SIG-M5 treated with dmso at 0.1 percent for 504 hours (cell line): Measurements from ENCODE around the gene PWWP2B.

Experiments
- DNase-seq: peaks from one replicate; lab custom pipeline; 2025; ENCODE audit not compliant: unreplicated experiment; lab: John Stamatoyannopoulos, UW

Gene PWWP2B

DNA sequence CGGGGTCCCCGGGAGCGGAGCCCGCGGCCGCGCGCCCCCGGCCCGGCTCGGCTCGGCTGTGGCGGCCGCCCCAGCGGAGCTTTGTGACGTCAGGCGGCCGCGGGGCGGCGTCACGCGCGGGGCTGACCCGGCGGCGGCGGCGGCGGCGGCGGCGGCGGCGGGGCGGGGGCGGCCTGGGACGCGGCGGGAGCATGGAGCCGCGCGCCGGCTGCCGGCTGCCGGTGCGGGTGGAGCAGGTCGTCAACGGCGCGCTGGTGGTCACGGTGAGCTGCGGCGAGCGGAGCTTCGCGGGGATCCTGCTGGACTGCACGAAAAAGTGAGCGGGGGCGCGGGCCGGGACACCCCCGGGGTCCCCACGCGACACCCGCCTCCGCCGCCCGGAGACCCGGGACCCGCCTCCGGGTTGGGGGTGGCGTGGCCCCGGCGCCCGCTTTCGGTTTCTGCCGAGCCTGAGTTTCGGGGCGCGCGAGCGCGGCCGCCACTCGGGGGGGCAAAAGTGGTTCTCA is at the start of gene PWWP2B:
Gene PWWP2B, plus strand, starts transcription at position 165 of the 506 bp plus-strand sequence. Its CDS starts 27 bp downstream, at position 192.
- no peak for DNase-seq

DNA sequence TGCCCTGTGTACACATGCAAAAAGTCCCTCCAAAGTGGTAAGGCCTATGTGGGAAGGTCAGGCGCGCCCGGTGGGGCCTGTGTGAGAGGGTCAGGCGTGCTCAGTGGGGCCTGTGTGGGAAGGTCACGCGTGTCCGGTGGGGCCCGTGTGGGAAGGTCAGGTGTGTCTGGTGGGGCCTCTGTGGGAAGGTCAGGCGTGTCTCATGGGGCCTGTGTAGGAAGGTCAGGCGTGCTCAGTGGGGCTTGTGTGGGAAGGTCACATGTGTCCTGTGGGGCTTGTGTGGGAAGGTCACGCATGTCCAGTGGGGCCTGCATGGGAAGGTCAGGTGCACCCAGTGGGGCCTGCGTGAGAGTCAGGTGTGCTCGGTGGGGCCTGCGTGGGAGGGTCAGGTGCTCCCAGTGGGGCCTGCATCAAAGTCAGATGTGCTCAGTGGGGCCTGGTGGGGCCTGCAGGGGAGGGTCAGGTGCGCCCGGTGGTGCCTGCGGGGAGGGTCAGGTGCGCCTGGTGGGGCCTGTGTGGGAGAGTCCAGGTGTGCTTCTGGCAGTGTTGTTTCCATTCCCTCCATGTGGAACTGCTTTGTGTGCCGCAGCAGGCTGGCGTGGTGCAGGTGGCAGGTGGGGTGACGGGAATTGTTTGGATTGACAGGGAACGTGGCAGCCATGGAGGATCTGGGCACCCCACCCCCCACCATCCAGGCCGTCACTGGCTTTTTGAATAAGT is 49.6 kb upstream of the PWWP2B start:
- DNase-seq = no peak

DNA sequence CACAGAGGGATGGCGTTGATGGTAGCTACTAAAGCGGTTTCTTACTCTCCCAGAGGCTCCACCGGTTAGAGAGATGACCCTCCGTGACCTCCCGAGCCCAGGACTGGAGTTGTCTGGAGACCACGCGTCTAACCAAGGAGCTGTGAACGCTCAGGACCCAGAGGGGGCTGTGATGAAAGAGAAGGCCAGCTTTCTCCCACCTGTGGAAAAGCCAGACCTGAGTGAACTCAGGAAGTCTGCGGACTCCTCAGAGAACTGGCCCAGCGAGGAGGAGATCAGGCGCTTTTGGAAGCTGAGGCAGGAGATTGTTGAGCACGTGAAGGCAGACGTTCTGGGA is 49.1 kb upstream of the PWWP2B start:
- DNase-seq = no peak

DNA sequence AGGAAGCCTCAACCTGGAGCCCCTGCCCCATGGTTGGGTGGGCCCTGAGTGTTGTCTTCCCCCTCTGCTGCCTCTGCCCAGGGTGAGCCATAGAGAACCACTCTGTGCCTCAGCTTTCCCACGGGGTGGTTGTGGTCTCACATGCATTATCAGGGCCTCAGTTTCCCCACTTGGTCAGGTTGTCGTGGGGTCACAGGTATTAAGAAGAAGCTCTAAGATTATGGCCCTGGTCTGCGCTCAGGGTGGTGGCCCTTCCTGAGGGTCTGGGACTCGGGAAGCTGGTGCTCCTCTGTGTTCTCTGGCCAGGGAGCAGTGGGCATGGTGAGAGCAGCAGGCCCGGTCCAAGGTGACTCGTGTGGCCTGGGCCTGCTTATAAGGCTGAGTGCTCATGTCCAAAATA is 47.2 kb upstream of the PWWP2B start:
- no peak for DNase-seq

DNA sequence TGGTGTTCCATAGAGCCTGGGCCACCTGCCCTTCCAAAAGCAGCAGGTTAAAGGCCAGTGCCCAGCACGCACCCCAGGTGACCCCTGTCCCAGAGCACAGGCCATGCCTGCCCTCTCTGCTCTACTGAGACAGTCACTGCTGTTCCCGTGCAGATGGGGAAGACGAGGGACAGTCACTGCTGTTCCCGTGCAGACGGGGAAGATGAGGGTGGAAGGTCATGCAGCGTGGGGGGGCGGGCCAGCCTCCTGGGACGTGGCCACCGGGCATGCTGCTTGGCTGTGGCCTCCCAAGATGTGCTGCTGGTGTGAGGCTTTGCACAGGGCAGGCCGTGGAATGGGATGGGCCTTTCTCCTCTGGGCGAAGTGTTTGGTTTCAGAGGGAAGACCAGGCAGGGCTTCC is 46.6 kb upstream of the PWWP2B start:
- DNase-seq = no peak

DNA sequence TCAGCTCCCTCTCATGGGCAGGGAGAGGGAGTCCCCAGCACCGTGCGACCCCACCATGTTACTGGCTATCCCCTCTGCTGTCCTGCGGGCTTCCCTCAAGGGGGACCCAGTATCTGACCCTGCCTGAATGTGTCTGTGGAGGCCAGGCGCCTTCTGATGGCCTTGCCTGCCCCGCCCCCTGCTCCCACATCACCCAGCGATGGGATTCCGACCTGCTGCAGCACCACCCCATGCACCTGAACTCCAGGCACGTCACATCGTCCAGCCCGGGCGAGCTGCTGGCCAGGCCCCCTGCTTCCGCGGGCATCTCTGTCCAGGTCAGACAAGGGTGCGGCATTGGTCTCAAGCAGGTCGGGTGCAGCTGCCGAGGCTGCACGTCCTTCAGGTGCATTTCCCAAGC is 46.1 kb upstream of the PWWP2B start:
- no peak for DNase-seq

DNA sequence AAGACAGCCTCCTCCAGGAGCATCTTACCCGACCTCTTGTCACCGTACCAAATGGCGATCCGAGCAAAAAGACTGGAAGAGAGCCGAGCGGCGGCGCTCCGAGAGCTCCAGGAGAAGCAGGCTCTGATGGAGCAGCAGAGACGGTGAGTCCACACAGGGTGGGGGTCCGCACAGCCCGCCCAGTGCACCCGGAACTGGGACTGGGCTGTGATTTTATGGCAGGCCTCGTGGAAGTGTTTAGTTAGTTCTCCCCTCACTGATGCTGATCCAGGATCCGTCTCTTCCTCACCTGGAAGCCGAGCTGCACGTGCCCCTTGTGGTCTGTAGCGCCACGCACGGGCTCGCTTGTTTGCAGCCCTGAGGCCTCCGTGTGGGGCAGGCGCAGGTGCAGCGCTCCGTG is 45.4 kb upstream of the PWWP2B start:
- DNase-seq = no peak

DNA sequence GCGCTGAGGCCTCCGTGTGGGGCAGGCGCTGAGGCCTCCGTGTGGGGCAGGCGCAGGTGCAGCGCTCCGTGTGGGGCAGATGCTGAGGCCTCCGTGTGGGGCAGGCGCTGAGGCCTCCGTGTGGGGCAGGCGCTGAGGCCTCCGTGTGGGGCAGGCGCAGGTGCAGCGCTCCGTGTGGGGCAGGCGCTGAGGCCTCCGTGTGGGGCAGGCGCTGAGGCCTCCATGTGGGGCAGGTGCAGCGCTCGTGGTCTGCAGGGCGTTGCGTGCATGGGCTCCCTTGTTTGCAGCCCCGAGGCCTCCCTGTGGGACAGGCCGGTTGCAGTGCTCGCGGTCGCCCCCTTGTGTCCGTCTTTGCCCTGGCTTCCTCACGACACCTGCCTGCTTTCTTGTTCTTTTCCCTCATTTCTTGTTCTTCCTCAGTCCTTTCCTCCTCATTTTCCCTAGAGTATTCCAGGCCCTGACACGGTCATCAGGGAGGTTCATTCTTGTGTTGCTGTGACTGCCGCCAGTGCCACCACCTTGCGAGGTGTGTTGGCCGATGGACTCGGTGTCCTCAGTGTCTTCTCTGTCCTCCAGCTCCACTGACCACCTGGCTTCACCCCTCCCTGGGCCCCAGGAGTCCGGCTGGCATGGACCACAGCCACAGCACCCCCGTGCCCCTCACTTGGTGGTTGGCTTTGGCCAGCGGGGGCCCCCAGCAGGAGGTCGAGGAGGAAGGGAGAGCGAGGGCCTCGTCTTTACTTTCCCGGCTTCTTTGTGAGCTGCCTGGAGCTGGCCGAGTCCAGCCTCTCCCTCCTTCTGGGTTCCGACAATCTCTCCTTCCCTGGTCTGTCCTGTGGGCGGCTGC is 44.3 kb upstream of the PWWP2B start:
- DNase-seq = peak; percentile 33

DNA sequence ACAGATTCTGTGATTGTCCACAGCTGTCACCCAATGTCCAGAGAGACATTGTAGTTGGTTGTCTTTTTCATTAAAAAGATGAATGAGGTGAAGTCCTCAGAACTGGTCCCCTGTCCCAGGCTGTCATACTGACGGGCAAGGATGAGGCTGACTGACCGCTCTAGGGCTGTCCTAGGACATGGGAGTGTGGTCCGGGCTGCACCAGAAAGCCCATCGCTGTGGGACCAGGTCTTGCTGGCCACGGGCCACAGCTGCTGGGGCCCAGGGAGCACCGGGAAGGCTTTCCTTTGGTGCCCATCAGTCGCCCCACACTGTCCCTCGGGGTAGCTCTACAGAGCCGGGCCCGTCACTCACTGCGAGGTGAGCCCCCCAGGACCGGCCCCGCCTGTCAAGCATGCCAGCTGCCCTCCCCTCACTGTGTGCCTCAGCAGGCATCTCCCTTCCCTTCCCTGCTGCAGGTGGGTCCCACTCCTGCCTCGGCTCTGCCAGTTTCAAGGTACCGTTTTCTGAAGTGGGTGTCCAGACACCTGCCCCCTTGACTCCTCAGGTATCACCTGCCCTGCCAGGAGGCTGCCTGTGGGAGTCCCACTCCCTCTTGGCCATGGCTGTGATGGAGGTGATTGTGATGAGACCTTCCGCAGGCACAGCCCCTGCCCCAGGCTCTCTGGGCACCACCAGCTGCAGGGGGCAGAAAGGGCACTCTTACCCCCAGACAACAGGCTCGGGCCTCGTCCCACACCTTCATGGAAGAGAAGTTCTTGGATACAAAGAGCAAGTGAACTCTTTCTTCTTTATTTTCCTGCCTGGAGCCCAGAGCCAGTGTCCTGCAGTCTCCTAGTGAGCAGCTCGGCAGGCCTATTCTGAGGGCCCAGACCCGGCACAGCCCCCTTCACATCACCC is 43.3 kb upstream of the PWWP2B start:
- DNase-seq = no peak

DNA sequence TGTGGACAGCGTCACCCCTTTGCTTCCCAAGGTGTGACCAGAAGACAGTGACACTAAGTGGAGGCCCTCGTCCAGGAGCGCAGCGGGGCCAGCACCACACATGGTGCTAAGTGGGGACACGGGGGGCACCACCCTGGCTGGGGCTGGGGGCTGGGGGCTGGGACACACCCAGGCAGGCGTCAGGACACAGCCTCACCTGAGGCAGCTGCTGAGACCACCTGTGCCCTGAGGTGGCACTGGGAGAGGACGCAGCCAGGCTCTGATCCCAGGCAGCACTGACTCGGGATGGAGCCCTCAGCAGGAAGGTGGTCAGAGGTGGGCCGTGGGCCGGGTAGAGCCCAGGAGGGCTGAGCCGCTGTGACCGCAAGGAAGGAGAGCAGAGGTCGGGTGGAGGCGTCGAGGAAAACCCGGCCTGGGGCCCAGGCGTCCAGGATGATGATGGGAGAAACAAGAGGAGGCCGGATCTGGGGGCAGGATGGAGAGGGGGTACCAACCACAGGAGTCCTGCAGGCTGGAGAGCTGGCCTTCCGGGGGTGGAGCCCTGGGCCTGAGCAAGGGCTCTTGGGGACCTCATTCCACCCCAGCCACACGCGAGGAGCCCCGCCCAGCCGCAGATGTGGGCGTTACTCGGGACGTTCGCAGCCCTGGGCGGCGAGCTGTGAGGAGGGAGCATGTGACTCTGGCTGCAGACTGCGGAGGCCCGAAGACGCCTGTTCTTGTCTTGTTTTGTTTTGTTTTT is 42.5 kb upstream of the PWWP2B start:
- no peak for DNase-seq

DNA sequence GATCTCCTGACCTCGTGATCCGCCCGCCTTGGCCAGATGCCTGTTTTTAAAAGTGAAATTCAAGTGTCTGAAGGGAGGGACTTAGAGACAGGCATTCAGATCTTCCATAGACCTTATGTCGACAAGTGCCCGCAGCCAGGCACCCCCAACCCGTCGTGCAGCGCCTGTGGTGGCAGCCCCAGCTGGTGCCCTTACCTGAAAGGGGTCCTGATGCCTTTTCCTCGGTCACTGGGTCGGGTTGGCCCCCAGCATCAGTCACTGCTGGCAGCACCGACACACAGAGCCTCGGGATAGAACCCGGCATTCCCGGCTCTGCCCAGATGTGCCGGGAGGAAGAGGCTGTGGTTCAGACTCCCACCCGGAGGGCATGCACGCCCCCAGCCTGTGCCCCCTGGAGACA is 41.7 kb upstream of the PWWP2B start:
- no peak for DNase-seq

DNA sequence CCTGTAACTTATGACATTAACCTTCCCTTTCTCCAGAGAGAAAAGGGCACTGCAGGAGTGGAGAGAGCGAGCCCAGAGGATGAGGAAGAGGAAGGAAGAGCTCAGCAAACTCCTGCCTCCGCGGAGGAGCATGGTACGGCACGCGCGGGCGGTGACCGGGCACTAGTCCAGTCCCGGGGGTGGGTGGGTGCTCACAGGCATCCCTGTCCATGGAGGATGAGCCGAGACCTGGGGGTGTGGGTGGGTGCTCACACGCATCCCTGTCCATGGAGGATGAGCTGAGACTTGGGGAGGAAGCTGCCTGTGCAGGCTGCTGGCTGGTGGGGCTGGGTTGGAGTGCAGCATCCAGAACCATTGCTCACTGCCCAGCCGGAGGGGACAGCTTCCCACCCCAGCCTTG is 41.2 kb upstream of the PWWP2B start:
- DNase-seq = no peak

DNA sequence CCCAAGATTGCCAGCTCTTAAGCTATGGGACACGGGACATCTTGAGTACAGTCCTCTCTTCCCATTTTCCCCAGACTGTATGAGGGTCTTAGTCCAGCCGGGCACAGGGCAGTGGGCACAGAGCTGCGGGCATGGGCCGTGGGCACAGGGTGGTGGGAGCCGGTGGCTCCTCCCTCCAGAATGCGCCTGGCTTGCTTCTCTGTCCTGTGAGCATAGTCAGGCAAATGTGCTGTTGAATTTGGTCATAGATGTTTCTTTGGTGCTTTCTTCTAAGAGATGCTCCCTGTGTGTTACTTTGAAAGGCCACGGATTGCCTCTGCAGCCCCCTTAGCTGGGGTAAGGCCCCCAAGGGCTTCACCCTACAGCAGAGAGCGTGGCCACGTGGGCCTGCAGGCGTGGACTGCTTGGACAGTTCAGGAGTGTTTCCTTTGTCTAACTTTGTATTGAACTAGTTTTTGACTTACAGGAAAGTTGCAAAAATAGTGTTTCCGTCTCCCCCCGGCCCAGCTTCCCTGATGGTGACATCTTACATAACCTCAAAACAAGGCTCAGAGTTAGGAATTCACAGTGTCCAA is 40.3 kb upstream of the PWWP2B start:
- DNase-seq = no peak

DNA sequence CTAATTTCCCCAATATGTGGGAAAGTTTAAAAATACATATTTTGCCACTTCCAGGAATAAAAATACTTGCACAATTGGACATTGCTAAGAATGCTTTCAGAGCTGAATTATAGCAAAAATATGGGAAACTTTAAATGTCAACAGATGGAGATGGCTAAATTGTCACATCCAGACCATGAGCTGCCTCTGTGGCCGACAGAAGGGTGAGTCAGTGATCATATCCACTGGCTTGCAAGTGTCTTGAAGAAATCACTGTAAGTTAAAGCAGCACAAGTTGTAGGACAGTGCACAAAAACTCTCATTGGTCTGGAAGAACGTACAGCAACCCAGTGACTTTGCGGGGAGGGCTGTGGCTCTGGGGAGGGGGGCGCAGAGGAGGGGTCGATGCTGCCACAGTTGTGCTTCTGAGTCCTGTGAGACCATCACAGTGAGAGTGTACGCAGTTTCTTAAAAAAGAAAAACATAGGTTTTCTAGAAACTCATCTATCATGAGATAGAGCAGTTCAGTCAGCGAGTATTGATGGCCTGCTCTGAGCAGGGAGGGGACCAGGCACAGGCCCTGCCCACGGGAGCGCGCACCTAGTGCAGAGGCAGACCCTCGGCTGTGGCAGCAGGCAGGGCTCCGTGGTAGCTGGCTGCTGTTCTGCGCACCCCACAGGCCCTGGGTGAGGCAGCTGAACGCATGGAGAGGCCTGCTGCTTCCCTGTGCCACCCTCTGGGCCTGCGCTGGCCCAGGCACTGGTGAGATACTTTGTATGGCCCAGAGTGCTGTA is 39.5 kb upstream of the PWWP2B start:
- DNase-seq = no peak

DNA sequence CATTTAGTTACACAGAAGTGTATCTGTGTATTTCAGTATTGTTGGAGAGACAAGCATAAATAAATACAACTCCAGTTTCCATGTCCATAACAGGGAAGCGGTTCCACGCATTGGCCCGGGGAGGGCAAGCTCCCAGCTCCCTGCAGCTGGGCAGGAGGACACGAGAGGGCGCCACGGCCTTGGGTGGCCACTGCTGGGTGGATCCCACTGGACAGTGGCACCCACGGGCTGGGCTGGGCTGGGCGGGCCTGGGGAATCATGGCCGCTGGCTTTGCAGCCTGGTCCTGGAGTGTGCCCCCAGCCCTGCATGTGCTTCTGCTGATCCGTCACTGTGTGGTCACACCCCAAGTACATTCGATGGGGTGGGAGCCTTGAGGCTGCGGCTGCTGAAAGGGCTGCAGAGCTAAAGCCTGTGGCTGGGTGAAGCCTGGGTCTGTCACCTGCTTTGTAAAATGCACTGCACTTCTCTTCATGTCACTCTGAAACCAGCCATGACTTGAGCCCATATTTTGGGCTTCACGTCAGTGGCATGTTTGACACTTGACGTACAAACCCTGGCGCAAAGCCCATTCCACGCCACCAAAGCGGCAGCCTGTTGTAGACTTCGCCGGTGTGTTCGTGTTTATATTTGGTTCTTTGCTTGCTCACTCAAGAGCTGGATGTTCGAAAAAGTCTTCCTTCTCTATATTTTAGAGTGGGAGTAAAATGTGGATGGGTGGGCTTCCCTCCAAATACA is 37.5 kb upstream of the PWWP2B start:
- DNase-seq = no peak

DNA sequence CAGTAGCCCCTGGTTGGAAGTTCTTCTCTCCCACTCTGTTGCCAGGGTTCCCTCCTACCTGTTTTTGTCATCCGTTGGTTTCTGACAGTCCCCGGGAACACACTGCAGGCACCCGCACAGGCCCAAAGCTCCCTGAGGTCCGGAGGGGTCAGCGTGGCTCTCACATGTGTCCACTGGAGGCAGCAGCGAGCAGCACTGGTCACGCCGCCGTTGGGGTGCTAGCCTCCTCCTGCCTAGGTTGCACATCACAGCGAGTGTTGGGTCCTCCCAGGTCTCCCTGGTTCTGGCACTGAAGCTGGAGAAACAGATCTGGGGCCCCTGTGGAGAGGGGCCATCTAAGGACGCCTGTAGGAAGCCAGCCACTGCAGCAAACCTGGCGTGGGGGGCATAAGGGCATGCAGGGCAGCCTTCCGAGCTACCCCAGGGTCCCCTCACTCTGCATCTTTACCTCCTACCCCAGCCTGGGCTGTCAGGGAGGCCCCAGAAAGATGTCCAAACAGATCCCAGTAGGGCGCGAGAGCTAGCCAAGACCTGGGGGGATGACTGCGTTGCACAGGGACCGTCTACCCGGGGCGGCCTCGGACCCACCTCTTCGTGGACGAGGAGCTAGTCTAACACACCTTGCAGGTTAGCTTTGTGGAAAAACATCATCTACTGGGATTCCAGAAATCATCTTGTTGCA is 36.1 kb upstream of the PWWP2B start:
- no peak for DNase-seq

DNA sequence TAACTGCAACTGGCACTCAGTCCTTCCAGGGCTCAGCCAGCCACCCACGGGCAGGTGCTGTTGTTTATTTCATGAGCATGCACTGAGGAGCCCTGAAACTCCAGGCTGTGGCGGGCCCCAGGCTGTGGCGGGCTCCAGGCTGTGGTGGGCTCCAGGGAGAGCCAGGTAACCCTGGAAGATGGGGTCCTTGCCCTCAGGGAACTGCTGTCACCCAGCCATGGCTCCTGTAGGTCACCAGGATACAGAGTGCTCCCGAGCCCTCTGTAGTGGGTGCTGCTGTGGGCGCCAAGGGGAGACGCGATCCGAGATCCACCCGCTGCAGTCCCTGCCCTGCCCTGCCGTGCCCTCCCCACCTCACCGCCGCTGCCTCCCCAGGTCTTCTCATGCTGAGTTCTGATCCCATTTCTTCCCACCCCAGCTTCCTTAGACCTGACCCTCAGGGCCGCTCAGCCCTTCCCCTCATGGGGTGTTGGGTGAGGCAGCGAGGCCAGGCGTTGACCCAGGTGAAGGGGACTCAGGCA is 35.4 kb upstream of the PWWP2B start:
- no peak for DNase-seq

DNA sequence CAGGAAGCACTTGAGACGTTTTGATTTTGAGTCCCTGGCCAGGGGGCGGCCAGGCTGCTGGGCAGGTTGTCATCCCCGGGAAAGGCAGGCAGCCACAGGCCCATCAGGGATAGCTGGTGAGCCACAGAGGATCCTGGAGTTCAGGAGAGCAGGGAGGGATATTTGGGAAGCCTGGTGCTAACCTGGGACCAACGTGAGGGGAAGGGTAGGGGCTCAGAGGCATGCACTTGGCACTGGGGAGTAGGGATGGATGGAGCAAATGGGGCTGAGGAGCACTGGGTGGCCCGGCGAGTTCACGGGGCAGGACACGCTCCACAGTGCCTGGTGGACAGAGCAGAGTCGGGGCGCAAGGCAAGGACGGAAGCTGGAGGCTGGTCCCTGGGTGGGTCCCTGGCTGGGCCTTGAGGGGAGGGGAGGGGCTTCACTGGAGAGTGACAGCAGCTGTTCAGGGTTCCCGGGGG is 34.8 kb upstream of the PWWP2B start:
- no peak for DNase-seq
